ENCODE measurements around the gene MORC2.

Gene MORC2

GRCh38 chr22:30947816-30948454 is 20.6 kb downstream of the MORC2 start:
- ChIA-PET POLR2A (no interaction called here), CTCF (interaction anchor here (0.9 to 4.2 kb wide), 15 partner anchors 10 to 325 kb away, joined by 3 to 94 read pairs (median 6); partner anchors contain the start of genes MORC2, SELENOM, SMTN and TUG1)
- DNase-seq (ENCODE audit: low read depth, low spot score) = peak; percentile 16
- H3K4me3 ChIP-seq (ENCODE audit: low read depth, low read length) = no peak overlapping the region
- TF ChIP-seq, protein P1, sequence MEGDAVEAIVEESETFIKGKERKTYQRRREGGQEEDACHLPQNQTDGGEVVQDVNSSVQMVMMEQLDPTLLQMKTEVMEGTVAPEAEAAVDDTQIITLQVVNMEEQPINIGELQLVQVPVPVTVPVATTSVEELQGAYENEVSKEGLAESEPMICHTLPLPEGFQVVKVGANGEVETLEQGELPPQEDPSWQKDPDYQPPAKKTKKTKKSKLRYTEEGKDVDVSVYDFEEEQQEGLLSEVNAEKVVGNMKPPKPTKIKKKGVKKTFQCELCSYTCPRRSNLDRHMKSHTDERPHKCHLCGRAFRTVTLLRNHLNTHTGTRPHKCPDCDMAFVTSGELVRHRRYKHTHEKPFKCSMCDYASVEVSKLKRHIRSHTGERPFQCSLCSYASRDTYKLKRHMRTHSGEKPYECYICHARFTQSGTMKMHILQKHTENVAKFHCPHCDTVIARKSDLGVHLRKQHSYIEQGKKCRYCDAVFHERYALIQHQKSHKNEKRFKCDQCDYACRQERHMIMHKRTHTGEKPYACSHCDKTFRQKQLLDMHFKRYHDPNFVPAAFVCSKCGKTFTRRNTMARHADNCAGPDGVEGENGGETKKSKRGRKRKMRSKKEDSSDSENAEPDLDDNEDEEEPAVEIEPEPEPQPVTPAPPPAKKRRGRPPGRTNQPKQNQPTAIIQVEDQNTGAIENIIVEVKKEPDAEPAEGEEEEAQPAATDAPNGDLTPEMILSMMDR (IDR thresholded peaks at IDR 0.05; ENCODE audit: insufficient read depth, low read length, missing control alignments) = peak; percentile 40

GRCh38 chr22:30947173-30947815 is 21.3 kb downstream of the MORC2 start:
- ChIA-PET CTCF (interaction anchor here (0.7 to 3.1 kb wide), 22 partner anchors 9 to 326 kb away, joined by 3 to 94 read pairs (median 5); partner anchors contain the start of genes MORC2, SELENOM and SMTN), POLR2A (no interaction called here)
- no peak for DNase-seq (ENCODE audit: low read depth, low spot score)
- TF ChIP-seq, protein P1 (IDR thresholded peaks at IDR 0.05; ENCODE audit: insufficient read depth, low read length, missing control alignments) = no peak
- H3K4me3 ChIP-seq (ENCODE audit: low read depth, low read length) = no peak overlapping the region

- H3K4me3 ChIP-seq (ENCODE audit: low read depth, low read length) = no peak overlapping the region
- no peak for DNase-seq (ENCODE audit: low read depth, low spot score)
- TF ChIP-seq, protein P1 (IDR thresholded peaks at IDR 0.05; ENCODE audit: insufficient read depth, low read length, missing control alignments) = no peak
- POLR2A ChIA-PET = interaction anchor here (1.0 kb wide), 1 partner anchor 139 kb away, joined by 4 read pairs; no protein-coding TSS in a partner anchor
- CTCF ChIA-PET = interaction anchor here (0.8 to 3.1 kb wide), 25 partner anchors 9 to 327 kb away, joined by 3 to 94 read pairs (median 5); partner anchors contain the start of genes MORC2, SELENOM and SMTN
These were observed 22.2 kb downstream of the MORC2 start for GRCh38 chr22:30946354-30946753.

- no peak overlapping the region for H3K4me3 ChIP-seq (ENCODE audit: low read depth, low read length)
- CTCF ChIA-PET = interaction anchor here (0.7 to 3.1 kb wide), 16 partner anchors 10 to 327 kb away, joined by 3 to 94 read pairs (median 6); partner anchors contain the start of genes SELENOM and SMTN
These were observed 22.9 kb downstream of the MORC2 start for GRCh38 chr22:30945653-30946052.

DNA sequence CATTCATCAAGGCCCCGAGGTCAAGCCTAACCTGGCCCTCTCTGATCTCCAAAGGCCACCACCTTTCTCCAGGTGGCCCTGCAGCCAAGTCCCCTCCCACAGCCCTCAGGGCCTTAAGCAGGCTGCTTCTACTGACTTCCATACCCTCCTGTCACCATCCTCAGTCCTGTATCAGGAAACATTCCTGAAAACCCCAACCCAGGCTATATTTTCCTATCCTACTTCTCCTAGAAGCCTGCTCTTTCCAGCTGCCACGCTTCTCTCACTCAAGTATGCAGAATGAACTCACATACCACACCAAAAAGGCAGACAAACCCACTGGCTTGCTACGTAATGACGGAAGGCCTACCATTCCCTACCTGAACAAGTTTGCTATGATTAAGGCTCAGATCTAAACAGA is 23.6 kb downstream of the MORC2 start:
- ChIA-PET POLR2A (no interaction called here), CTCF (interaction anchor here (0.7 to 3.1 kb wide), 11 partner anchors 14 to 328 kb away, joined by 3 to 94 read pairs (median 10); partner anchors contain the start of gene SELENOM)
- DNase-seq (ENCODE audit: low read depth, low spot score) = no peak
- TF ChIP-seq, protein P1 (IDR thresholded peaks at IDR 0.05; ENCODE audit: insufficient read depth, low read length, missing control alignments) = no peak
- no peak overlapping the region for H3K4me3 ChIP-seq (ENCODE audit: low read depth, low read length)

More at GRCh38 chr22:30945653-30946052, 22.9 kb downstream of the MORC2 start:
- POLR2A ChIA-PET = interaction anchor here (1.0 kb wide), 1 partner anchor 140 kb away, joined by 4 read pairs; no protein-coding TSS in a partner anchor
- TF ChIP-seq, protein P1 (IDR thresholded peaks at IDR 0.05; ENCODE audit: insufficient read depth, low read length, missing control alignments) = no peak
- DNase-seq (ENCODE audit: low read depth, low spot score) = no peak

DNA sequence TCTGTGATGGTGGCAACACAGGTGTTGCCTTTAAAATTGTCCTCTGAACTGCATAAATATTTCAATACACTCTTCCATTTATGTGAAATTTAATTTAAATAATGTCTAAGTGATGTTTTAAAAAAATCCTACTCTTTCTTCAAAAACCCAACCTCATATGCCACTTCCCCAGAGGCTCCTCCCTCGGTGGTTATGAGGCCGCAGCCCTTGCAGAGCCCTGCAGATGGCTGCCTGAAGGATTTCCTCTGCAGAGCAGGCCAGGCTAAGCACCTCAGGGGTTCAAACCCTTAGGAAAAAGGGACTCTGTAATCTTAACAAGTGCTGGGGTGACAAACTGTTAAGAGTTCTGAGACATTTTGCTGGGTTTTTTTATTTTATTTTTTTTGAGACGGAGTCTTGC is 25.2 kb downstream of the MORC2 start:
- TF ChIP-seq, protein P1 (IDR thresholded peaks at IDR 0.05; ENCODE audit: insufficient read depth, low read length, missing control alignments) = no peak
- no peak overlapping the region for H3K4me3 ChIP-seq (ENCODE audit: low read depth, low read length)
- no peak for DNase-seq (ENCODE audit: low read depth, low spot score)
- POLR2A ChIA-PET = no interaction called here
- CTCF ChIA-PET = interaction anchor here (0.9 to 1.0 kb wide), 2 partner anchors 9 to 206 kb away, joined by 3 read pairs; no protein-coding TSS in a partner anchor

Measured in AG04449 (cell line).